Natural killer cell treated with Interleukin-12 subunit alpha and Interleukin-12 subunit beta and Interleukin-15 and Interleukin-18, amount 100 ng/mL, for 72 hours (primary cell): ENCODE measurements around the gene MAP3K2. TPM values are rescaled to one million over a fixed set of nuclear protein-coding genes. Genes with fewer than 3 reads are reported as not detected.

Experiments
- ATAC-seq, 2 donors: fragments of 150-1000 bp; cut with Tn5 transposase in 1 of 2; sonication (Bioruptor Pico), chemical (Tn5 transposase) in 1 of 2; 2 replicates each; pipeline ENCODE4 v1.10.0; 2021
- DNase-seq: peaks from one replicate; pipeline ENCODE4 v3.0.0; 2022; ENCODE audit warnings: low spot score
- H3K27ac Mint-ChIP-seq, 2 donors: 1 replicate in 1 of 2; 2 replicates in 1 of 2; pipeline ENCODE4 v1.8.0; 2022; ENCODE audit warnings: mixed read lengths in 2 of 2, mild to moderate bottlenecking in 1 of 2, moderate library complexity in 1 of 2
- H3K27me3 Mint-ChIP-seq, 2 donors: 1 replicate in 1 of 2; 2 replicates in 1 of 2; pipeline ENCODE4 v1.8.0; 2022; ENCODE audit warnings: mixed read lengths in 2 of 2
- H3K36me3 Mint-ChIP-seq: one replicate; pipeline ENCODE4 v1.8.0; 2022; ENCODE audit warnings: mixed read lengths
- H3K4me1 Mint-ChIP-seq, 2 donors: 1 replicate in 1 of 2; 2 replicates in 1 of 2; pipeline ENCODE4 v1.8.0; 2022; ENCODE audit warnings: low read depth in 2 of 2, mixed read lengths in 2 of 2, mild to moderate bottlenecking in 1 of 2
- H3K4me3 Mint-ChIP-seq: one replicate; pipeline ENCODE4 v1.8.0; 2022; ENCODE audit warnings: mixed read lengths
- H3K9me3 Mint-ChIP-seq: 2 replicates; pipeline ENCODE4 v1.8.0; 2022; ENCODE audit warnings: mixed read lengths
- total RNA-seq, 2 donors: library from RNA; stranded (reverse); gene quantifications; one replicate each; pipeline ENCODE4 v1.2.3, GENCODE V29; 2022

The MAP3K2 gene
- total RNA-seq, 2 donors from 2014 or later = 59.0 to 64.6 TPM

DNA sequence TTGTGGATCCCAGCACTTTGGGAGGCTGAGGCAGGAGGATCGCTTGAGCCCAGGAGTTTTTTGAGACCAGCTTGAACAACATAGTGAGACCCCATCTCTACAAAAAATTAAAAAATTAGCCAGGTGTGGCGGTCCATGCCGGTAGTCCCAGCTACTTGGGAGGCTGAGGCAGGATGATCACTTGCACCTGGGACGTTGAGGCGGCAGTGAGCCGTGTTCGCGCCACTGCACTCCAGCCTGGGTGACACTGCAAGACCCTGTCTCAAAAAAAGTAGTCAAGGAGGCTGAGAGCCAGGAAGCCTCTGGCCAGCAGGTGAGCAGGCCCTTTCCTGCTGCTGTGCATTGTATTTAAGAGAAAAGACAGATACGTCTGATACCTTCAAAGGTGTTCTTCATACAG, 19.3 kb upstream of the MAP3K2 start:
- H3K27ac Mint-ChIP-seq = peak overlapping the region; percentile 57 to 60
- H3K9me3 Mint-ChIP-seq = no peaks in the 10 kb centered on the region
- H3K27me3 Mint-ChIP-seq = peaks cover 0 to 10% of the 10 kb centered on the region in 2 donors
- peak; percentile 51 for DNase-seq
- H3K36me3 Mint-ChIP-seq = no peaks in the 10 kb centered on the region
- ATAC-seq = no peak
- H3K4me3 Mint-ChIP-seq = peak overlapping the region; percentile 59
- H3K4me1 Mint-ChIP-seq = peaks cover 15 to 21% of the 10 kb centered on the region in 2 donors

DNA sequence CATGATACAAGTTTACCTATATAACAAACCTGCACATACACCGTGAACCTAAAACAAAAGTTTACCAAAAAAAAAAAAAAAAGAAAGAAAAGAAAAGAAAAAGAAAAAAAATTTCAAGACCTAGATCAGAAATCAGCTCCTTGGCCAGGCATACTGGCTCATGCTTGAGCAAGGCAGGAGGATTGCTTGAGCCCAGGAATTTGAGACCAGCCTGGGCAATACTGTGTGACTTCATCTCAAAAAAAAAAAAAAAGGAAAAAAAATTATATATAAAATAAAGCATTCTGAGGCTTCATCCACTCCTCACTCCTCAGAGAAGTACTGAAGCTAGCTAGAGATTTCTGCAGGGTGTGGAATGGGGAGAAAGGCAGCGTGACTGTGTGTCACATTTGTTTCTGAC, 18.7 kb upstream of the MAP3K2 start:
- Mint-ChIP-seq H3K27me3 (peaks cover 0 to 6% of the 10 kb centered on the region in 2 donors), H3K9me3 (no peaks in the 10 kb centered on the region), H3K36me3 (no peaks in the 10 kb centered on the region), H3K27ac (peak overlapping the region; percentile 20 to 30), H3K4me1 (peaks cover 10 to 16% of the 10 kb centered on the region in 2 donors), H3K4me3 (peak overlapping the region; percentile 27)
- no peak for DNase-seq
- no peak for ATAC-seq

DNA sequence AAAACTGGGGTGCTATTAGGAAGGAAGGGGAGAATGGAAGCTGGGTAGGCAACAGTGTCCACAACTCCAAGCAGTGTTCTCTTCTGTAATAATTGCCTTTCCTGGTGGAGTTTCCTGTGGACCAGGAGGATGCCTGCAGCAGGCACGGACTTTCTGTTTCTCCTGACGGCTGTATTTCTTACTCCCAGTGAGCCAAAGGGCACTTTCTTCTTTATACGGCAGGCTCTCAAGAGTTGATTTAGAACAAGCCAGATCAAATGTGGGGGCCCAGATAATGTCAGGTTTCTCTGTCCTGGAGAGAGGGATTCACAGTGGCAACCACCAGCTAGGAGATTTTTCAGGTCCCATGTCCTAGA, 17.5 kb upstream of the MAP3K2 start:
- no peak overlapping the region for H3K4me3 Mint-ChIP-seq
- DNase-seq (no peak), ATAC-seq (no peak)
- H3K36me3 Mint-ChIP-seq = no peaks in the 10 kb centered on the region
- peaks cover 0 to 4% of the 10 kb centered on the region in 2 donors for H3K27me3 Mint-ChIP-seq
- no peak overlapping the region for H3K27ac Mint-ChIP-seq
- H3K9me3 Mint-ChIP-seq = no peaks in the 10 kb centered on the region
- H3K4me1 Mint-ChIP-seq = peaks cover 5 to 9% of the 10 kb centered on the region in 2 donors

DNA sequence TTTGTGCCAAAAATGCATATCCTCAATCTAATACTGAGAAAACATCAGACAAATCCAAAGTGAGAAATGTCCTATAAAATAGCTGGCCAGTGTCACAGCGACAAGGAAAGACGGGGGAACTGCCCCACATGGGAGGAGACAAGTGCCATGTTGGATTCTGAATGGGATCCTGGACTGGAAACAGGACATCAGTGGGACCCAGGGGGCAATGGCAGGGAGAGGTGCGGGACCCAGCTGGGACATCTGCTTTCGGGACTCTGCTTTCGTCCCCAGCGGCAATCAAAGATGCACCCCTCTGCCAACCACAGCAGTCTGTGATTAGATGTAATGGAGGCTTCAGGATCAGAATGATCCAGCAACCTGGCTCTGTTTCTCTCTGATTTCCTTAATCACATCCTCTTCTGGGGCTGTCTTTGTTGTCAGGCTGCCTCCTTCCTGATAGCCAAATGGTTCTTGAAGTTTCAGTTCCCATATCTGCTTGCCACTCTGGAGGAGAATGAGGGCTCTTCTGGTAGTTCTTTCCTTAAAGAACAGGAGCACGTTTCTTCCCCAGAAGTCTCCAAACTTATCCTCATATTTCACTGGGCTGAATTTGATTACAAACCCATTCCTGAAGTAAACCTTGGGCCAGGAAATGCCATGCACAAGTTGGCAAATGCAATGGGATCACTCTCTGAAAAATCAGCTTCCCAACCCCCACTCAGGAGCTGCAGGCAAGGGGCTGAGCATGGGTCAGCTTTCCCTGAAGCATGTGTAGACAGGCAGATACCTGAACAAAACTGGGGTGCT, 16.9 kb upstream of the MAP3K2 start:
- H3K36me3 Mint-ChIP-seq = no peaks in the 10 kb centered on the region
- no peak overlapping the region for H3K4me3 Mint-ChIP-seq
- DNase-seq (peak; percentile 10), ATAC-seq (no peak)
- no peak overlapping the region for H3K27ac Mint-ChIP-seq
- H3K4me1 Mint-ChIP-seq = peaks cover 5 to 7% of the 10 kb centered on the region in 2 donors
- H3K27me3 Mint-ChIP-seq = peaks cover 0 to 4% of the 10 kb centered on the region in 2 donors
- no peaks in the 10 kb centered on the region for H3K9me3 Mint-ChIP-seq

DNA sequence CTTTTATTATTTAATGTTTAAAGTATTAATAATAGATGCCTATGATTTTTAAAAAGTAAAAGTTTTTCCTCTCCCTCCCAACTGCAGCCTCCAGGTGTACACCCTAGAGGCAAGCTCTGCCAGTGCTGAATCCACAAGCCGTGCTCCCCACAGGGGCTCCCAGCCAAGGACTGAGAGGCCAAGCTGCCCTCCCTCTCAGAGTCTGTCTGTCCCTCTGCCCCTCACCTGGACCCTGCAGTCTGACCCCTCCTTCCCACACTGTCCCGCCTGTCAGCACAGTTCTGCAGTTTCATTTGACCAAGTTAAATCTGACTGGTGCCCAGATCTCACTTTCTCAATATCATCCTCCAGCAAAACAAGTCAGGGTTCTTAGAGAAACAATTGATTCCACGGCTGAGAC, 15.7 kb upstream of the MAP3K2 start:
- Mint-ChIP-seq H3K36me3 (no peaks in the 10 kb centered on the region), H3K27ac (no peak overlapping the region)
- no peak for ATAC-seq

DNA sequence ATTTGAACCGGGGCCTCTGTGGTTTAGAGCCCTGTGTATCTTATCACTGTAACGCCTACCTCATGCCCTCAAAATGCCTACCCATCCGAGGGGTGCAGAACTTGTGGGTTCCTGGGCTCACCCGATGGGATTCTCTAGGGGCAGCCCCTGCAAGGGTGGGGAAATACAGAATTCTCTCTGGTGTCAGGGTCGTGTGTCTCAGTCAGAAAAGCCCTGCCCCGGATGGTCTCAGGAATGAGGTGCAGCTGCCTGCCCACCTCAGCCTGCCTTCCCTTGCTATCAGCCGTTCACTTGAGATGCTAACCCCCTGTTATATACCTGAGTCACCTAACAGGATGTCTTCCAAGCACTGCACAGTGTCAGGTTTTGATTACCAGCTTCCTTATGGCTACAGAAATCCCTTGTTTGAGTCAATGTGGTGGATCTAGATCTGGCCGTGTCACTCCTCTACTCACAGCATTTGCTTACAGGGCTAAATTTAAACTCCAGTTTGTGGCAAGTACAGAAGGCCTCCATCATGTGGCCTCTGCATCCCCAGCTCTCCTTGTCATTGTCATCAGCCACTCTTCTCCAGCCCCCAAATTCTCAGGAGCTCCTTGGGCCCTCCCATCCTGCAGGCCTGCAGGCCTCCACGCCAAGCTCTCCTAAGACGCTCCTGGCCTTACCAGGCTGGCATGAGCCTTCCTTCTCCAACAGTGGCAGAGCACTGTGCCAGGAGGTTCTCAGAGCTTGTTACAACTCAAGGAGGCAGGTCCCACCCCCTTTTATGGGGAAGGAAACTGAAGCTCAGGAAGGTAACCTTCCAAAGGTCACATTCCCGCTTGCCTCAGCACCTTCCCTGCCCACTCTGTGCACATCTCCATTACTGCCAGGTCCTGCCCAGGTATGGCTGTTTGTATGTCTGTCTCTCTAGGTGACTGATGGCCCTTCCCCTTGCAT, 14.3 kb upstream of the MAP3K2 start:
- H3K4me3 Mint-ChIP-seq = no peak overlapping the region
- no peaks in the 10 kb centered on the region for H3K36me3 Mint-ChIP-seq
- peak; percentile 54 for DNase-seq
- no peak overlapping the region for H3K27ac Mint-ChIP-seq
- no peaks in the 10 kb centered on the region for H3K9me3 Mint-ChIP-seq
- peaks cover 8 to 11% of the 10 kb centered on the region in 2 donors for H3K4me1 Mint-ChIP-seq
- ATAC-seq = no peak
- peaks cover 0 to 4% of the 10 kb centered on the region in 2 donors for H3K27me3 Mint-ChIP-seq

More for the DNA sequence above, 15.7 kb upstream of the MAP3K2 start:
- Mint-ChIP-seq H3K27me3 (peaks cover 0 to 4% of the 10 kb centered on the region in 2 donors), H3K4me1 (peaks cover 5 to 6% of the 10 kb centered on the region in 2 donors), H3K9me3 (no peaks in the 10 kb centered on the region), H3K4me3 (no peak overlapping the region)
- DNase-seq = no peak

DNA sequence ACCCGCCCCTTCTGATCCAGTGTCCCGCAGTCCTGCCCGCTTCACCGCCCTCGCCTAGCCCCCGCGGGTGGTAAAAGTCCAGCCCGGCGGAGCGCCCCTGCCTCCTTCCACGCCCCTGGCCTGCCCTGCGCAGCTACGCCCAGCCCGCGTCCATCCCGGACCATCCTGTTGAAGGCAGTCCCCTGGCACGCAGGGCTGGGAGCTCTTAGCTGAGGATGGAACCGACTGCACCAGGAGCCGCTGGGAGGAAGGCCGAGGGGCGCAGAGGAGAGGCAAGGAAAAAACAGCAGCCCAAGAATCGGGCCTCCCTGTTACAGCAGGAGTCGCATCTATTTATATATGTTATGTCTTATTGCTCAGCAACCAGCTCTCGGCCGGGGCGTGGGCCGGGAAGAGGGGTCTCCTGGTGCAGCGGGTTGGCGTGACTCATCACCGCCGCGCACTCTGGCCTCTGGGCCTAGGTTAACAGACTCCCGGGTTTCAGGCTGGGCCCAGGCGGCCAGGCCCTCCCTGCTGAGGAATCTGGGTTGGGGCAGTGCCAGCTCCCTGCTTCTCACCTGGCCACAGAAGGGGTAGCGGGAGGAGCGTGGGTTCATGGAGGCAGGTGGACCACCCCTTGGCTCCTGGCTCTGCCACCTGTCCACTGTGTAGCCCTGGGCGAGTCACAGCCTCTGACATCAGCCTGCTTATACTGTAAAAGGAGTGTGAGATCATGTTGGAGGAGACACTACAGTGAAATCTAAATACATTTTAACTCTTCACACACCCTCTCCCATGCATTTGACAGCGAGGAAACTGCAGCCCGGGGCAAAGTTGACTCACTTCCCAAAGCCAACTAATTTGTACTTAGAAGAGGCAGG, 13.4 kb upstream of the MAP3K2 start:
- H3K4me3 Mint-ChIP-seq = no peak overlapping the region
- H3K27ac Mint-ChIP-seq = no peak overlapping the region
- ATAC-seq (peak in 1 of 2 donors; percentile 13), DNase-seq (peak; percentile 62)
- no peaks in the 10 kb centered on the region for H3K9me3 Mint-ChIP-seq
- peaks cover 0 to 4% of the 10 kb centered on the region in 2 donors for H3K27me3 Mint-ChIP-seq
- no peaks in the 10 kb centered on the region for H3K36me3 Mint-ChIP-seq
- peaks cover 8 to 11% of the 10 kb centered on the region in 2 donors for H3K4me1 Mint-ChIP-seq

DNA sequence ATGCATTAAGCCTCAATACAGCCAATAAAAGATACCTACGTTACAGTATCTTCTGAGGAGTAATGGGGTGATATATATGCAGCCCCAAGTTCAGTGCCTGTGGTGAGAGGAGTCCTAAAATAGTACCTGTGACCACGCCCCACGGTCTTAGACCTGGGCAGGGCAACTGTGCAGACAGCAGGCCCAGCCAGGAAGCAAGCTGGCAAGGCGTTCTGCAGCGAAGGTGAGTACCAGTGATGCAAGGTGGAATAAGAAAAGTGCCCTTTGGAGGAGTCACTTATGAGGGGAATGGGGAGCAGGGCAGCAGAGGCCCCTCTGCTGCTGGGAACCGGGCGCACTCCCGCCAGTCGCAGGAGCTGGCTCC, 12.7 kb upstream of the MAP3K2 start:
- Mint-ChIP-seq H3K4me1 (peaks cover 8 to 11% of the 10 kb centered on the region in 2 donors), H3K27ac (no peak overlapping the region), H3K4me3 (no peak overlapping the region), H3K27me3 (peaks cover 0 to 4% of the 10 kb centered on the region in 2 donors), H3K36me3 (no peaks in the 10 kb centered on the region), H3K9me3 (no peaks in the 10 kb centered on the region)
- no peak for ATAC-seq
- peak; percentile 8 for DNase-seq

DNA sequence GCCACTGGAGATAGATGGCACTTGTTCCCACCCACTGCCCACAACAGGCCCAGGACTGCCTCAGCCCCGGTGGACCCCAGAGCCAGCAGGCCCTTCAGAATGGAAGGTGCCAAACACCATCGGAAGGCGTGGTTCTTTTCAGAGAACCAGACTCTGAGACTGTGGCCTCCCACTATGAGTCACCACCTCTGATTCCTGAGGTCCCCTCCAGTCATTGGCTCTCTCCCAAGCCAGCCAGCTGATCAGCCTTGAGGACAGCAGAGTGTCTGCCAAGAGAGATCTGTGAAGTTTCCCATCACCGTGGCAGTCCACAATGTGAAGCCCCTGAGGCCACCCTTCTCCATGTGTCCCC, 10.4 kb upstream of the MAP3K2 start:
- peak; percentile 80 to 92 for ATAC-seq
- Mint-ChIP-seq H3K4me3 (no peak overlapping the region), H3K27me3 (no peaks in the 10 kb centered on the region), H3K36me3 (no peaks in the 10 kb centered on the region), H3K4me1 (peaks cover 8 to 11% of the 10 kb centered on the region in 2 donors), H3K9me3 (no peaks in the 10 kb centered on the region), H3K27ac (no peak overlapping the region)
- DNase-seq = peak; percentile 58

DNA sequence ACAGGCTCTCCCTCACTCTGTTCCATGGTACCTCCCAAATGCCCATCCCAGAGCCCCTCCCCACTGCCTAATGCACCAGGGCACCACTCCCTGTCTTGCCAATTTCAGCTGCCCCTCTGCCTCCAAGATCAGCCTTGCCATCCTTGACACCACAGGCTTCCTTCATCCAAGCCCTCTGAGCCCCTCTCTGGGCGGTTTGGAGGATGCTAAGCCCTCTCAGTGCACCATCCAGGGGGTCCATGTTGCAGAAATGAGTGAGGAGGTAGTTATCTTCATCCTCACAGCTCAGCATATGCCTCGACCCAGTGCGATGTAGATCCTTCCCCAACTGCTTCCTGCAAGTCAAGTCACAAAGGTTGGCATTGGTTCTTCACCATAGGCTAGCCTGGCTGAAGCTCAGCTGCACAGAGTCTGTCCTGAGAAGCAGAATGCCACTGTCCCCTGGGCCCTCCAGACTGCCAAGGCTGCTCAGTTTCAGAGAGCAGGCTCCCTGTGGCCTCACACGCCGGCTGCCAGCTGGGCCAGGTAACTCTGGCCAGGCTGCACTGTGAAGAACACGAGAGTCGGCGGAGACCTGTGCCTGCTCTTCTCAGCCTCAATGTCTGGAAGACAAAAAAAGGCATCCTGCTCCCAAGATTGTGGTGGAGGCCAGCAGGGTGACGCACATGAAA, 9.9 kb upstream of the MAP3K2 start:
- Mint-ChIP-seq H3K9me3 (no peaks in the 10 kb centered on the region), H3K4me3 (no peak overlapping the region), H3K27me3 (no peaks in the 10 kb centered on the region), H3K36me3 (no peaks in the 10 kb centered on the region), H3K27ac (peak overlapping the region in 1 of 2 donors; percentile 14), H3K4me1 (peaks cover 9 to 12% of the 10 kb centered on the region in 2 donors)
- ATAC-seq (no peak), DNase-seq (peak; percentile 49)

DNA sequence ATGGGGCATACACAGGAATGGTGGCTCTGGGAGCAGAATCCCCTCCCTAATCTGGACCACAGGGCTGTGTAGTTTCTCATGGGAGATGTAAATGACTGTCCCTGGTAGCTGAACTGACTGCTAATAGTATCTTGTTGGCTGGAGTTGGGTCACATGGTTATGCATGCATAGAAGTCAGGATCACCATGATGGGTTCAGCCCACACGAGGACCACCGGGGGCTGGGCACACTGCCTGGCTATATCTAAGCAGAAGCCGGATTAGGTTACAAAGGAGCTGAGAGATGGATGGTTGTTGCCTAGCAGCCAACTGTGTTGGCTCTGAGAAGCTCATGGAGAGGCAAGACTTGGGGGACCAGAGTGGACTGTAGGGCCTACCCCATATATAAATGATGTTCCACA, 6.7 kb upstream of the MAP3K2 start:
- DNase-seq = no peak
- H3K9me3 Mint-ChIP-seq = no peaks in the 10 kb centered on the region
- no peaks in the 10 kb centered on the region for H3K36me3 Mint-ChIP-seq
- no peak for ATAC-seq
- H3K27ac Mint-ChIP-seq = no peak overlapping the region
- H3K4me1 Mint-ChIP-seq = peaks cover 12 to 24% of the 10 kb centered on the region in 2 donors
- H3K27me3 Mint-ChIP-seq = no peaks in the 10 kb centered on the region
- no peak overlapping the region for H3K4me3 Mint-ChIP-seq

DNA sequence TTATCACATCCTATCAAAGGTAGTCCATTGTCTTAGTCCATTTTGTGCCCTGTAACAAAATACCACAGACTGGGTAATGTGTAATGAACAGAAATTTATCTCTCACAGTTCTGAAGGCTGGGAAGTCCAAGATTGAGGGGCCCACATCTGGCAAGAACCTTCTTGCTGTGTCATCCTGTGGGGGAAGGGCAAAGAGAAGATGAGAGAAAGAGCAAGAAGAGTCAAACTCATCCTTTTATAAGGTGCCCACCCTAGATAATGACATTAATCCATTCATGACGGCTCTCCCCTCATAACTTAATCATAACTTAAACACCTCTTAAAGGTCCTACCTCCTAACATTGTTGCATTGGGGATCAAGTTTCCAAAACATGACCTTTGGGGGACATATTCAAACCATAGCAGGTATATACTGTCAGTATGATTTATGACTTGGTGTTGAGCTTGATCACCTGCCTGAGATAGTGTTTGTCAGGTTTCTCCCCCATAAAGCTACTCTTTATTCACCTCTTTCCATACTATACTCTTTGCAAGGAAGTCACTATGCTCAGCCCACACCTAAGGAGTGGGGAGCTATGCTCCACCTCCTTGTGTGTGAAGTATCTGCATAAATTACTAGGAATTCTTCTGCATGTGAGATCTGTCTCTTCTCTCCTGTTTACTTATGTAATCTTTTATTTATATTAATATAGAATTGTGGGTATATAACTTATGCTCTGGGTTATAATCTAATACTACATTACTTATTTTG, 5.2 kb upstream of the MAP3K2 start:
- Mint-ChIP-seq H3K4me1 (peaks cover 19 to 31% of the 10 kb centered on the region in 2 donors), H3K27me3 (no peaks in the 10 kb centered on the region), H3K4me3 (no peak overlapping the region), H3K27ac (peak overlapping the region in 1 of 2 donors; percentile 36), H3K9me3 (no peaks in the 10 kb centered on the region), H3K36me3 (no peaks in the 10 kb centered on the region)
- no peak for ATAC-seq
- DNase-seq = peak; percentile 22
